Sigmoid colon (tissue), 7 donors: ENCODE measurements around the gene KRT3. TPM values are rescaled to one million over a fixed set of nuclear protein-coding genes. Genes with fewer than 3 reads are reported as not detected.

ENCODE experiments used
- DNase-seq: peaks from one replicate; pipeline ENCODE4 v3.0.0-alpha.2; 2019
- H3K27ac ChIP-seq, 4 donors: fragments of 200-600 bp; sonication (generic); one replicate each; pipeline ENCODE4 v1.5.1; 2016 to 2019; ENCODE audit warnings: mild to moderate bottlenecking in 1 of 4
- H3K27me3 ChIP-seq, 3 donors: fragments of 200-600 bp; sonication (generic); one replicate each; pipeline ENCODE4 v1.5.1; 2019; ENCODE audit warnings: mild to moderate bottlenecking in 1 of 3
- H3K36me3 ChIP-seq, 4 donors: fragments of 200-600 bp; sonication (generic); one replicate each; pipeline ENCODE4 v1.5.1; 2016 to 2019
- H3K4me1 ChIP-seq, 4 donors: fragments of 200-600 bp; sonication (generic); one replicate each; pipeline ENCODE4 v1.5.1; 2017 to 2019
- H3K4me3 ChIP-seq, 4 donors: fragments of 200-600 bp; sonication (generic); one replicate each; pipeline ENCODE4 v1.5.1; 2017 to 2019; ENCODE audit warnings: mild to moderate bottlenecking in 2 of 4, moderate library complexity in 1 of 4
- H3K9me3 ChIP-seq, 4 donors: fragments of 200-600 bp in 3 of 4; sonication (generic) in 3 of 4; one replicate each; pipeline versions ENCODE4 v1.5.1 to v1.6.1; 2013 to 2019
- CTCF ChIP-seq, 4 experiments: fragments of 450-650 bp in 3 of 4; fragments of 200-600 bp in 1 of 4; IDR thresholded peaks; one replicate each; pipeline ENCODE4 v1.5.1; 2016 to 2019; ENCODE audit warnings: antibody characterized with exemption in 4 of 4, mild to moderate bottlenecking in 3 of 4, moderate library complexity in 2 of 4
- EP300 ChIP-seq, 4 donors: sonication (generic); formaldehyde crosslinking; IDR thresholded peaks; one replicate each; pipeline ENCODE4 v1.6.1; 2017; ENCODE audit warnings: antibody characterized with exemption in 4 of 4
- POLR2A ChIP-seq, 2 donors: fragments of 450-650 bp; IDR thresholded peaks; one replicate each; pipeline ENCODE4 v1.6.1; 2016; ENCODE audit warnings: antibody characterized with exemption in 2 of 2, mild to moderate bottlenecking in 2 of 2, moderate library complexity in 2 of 2
- POLR2AphosphoS5 ChIP-seq, 4 donors: sonication (generic); formaldehyde crosslinking; IDR thresholded peaks; one replicate each; pipeline ENCODE4 v1.6.1; 2017; ENCODE audit warnings: antibody characterized with exemption in 4 of 4
- WGBS, 2 donors: extraction: QIAGEN DNeasy Blood & Tissue Kit; methylation state at CpG; one replicate each; pipeline ENCODE4 v1.1.7; 2013; 5-methylcytosine and 5-hydroxymethylcytosine counted together
- intact Hi-C: fragments of 100-400 bp; cut with DNase I; formaldehyde crosslinking; loops from one replicate; pipeline ENCODE4 v1.15.1; 2023
- polyA plus RNA-seq, 3 donors: library from polyadenylated mRNA; stranded (reverse); fragments of 200-250 nt; gene quantifications; one replicate each; pipeline ENCODE4 v1.2.3, GENCODE V29; 2013
- total RNA-seq, 4 donors: library from RNA; depleted of rRNA; stranded (reverse); fragments of >200 nt; gene quantifications; one replicate each; pipeline ENCODE4 v1.1.0, GENCODE V29; 2016
- donor health status: healthy with polysubstance abuse.
- donor health status: Bipolar disorder and iron deficiency.
- donor health status: healthy.

KRT3 gene
- total and polyA plus RNA-seq, 7 donors: not detected

- peaks cover 0 to 9% (median 2%) of the 10 kb centered on the region in 4 donors for H3K4me1 ChIP-seq
- no peaks in the 10 kb centered on the region for H3K9me3 ChIP-seq
- DNase-seq: no peak
- no peak overlapping the region for H3K27ac ChIP-seq
- H3K4me3 ChIP-seq: no peak overlapping the region
- TF ChIP-seq CTCF (IDR thresholded peaks at IDR 0.05): no peak
- H3K36me3 ChIP-seq: no peaks in the 10 kb centered on the region
- intact Hi-C loops: no loop called here
- H3K27me3 ChIP-seq: peaks cover 5 to 35% (median 14%) of the 10 kb centered on the region in 3 donors
- 63 to 67% methylated on average over 19 of the region's 19 CpGs for WGBS, 2 donors
Observed at GRCh38 chr12:52790427-52791270, 5.3 kb downstream of the KRT3 start.

DNA sequence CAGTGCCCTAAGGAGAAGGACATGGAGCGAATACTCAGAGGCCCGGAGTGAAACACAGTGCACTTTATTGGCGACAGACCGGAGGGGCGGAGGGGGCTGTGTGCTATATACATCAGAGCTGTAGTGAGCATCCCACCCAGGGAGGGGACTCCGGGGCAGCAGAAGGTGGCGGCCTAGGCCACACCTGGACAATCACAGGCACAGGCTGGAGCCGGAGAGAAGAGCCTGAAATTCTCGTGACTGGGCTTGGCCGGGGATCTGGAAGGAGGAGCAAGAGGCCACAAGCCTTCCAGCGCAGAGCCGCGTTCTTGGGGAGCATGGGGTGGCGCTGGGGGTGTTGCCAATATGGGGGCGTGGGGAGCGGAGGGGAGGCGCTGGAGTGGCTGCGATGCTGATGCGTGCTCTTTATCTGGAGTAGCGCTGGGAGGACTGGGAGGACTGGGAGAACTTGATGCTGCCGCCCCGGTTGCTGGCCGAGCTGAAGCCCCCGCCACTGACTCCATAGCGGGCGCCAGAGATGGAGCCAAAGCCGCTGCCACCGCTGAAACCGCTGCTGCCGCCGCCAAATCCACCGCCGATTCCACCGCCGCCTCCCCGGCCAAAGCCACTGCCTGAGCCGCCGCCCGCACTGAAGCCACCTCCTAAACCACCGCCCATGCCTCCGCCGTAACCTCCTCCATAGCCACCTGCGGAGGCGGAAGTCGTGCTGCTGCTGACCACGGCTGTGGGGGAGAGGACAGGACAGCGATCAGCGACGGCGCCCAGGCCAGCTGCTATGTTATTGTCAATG, 6.1 kb downstream of the KRT3 start:
- H3K4me1 ChIP-seq: peaks cover 0 to 9% (median 2%) of the 10 kb centered on the region in 4 donors
- no peaks in the 10 kb centered on the region for H3K36me3 ChIP-seq
- DNase-seq: no peak
- 16 to 24% methylated on average over 50 of the region's 50 CpGs for WGBS, 2 donors
- no peak overlapping the region for H3K27ac ChIP-seq
- H3K27me3 ChIP-seq: peaks cover 5 to 43% (median 14%) of the 10 kb centered on the region in 3 donors
- TF ChIP-seq POLR2AphosphoS5 (IDR thresholded peaks at IDR 0.05) (no peak), POLR2A (IDR thresholded peaks at IDR 0.05) (no peak), CTCF (IDR thresholded peaks at IDR 0.05) (no peak), EP300 (IDR thresholded peaks at IDR 0.05) (no peak)
- intact Hi-C loops: no loop called here
- H3K4me3 ChIP-seq: peak overlapping the region in 1 of 4 donors; percentile 9
- no peaks in the 10 kb centered on the region for H3K9me3 ChIP-seq

- TF ChIP-seq EP300 (IDR thresholded peaks at IDR 0.05) (no peak), POLR2A (IDR thresholded peaks at IDR 0.05) (no peak), CTCF (IDR thresholded peaks at IDR 0.05) (no peak), POLR2AphosphoS5 (IDR thresholded peaks at IDR 0.05) (no peak)
- DNase-seq: no peak
- Histone ChIP-seq H3K27me3 (peaks cover 5 to 48% (median 14%) of the 10 kb centered on the region in 3 donors), H3K36me3 (no peaks in the 10 kb centered on the region), H3K4me3 (no peak overlapping the region), H3K4me1 (peaks cover 0 to 9% (median 2%) of the 10 kb centered on the region in 4 donors), H3K27ac (no peak overlapping the region), H3K9me3 (no peaks in the 10 kb centered on the region)
- intact Hi-C loops: no loop called here
- WGBS, 2 donors: 94 to 96% methylated on average over 11 of the region's 11 CpGs
Observed at GRCh38 chr12:52788876-52789636, 6.9 kb downstream of the KRT3 start.

GRCh38 chr12:52788192-52788875, 7.6 kb downstream of the KRT3 start:
- no peaks in the 10 kb centered on the region for H3K9me3 ChIP-seq
- H3K27me3 ChIP-seq: peaks cover 5 to 48% (median 14%) of the 10 kb centered on the region in 3 donors
- H3K36me3 ChIP-seq: no peaks in the 10 kb centered on the region
- WGBS, 2 donors: 65 to 75% methylated on average over 6 of the region's 6 CpGs
- H3K27ac ChIP-seq: no peak overlapping the region
- no peak overlapping the region for H3K4me3 ChIP-seq
- intact Hi-C loops: no loop called here
- no peak for DNase-seq
- TF ChIP-seq EP300 (IDR thresholded peaks at IDR 0.05) (no peak), POLR2A (IDR thresholded peaks at IDR 0.05) (no peak), CTCF (IDR thresholded peaks at IDR 0.05) (no peak), POLR2AphosphoS5 (IDR thresholded peaks at IDR 0.05) (no peak)
- peaks cover 0 to 9% (median 2%) of the 10 kb centered on the region in 4 donors for H3K4me1 ChIP-seq
